Measurements from ENCODE around the gene LIMK1.
A peak's percentile ranks its signal among the peaks of the same experiment; 100 is the strongest.

The LIMK1 gene

GRCh38 chr7:74092964-74093471, 9.4 kb downstream of the LIMK1 start:
- Histone ChIP-seq H3F3A (ENCODE audit: insufficient read depth, low read length) (0 out of 2 replicates have a peak, but pooled peaks cover 5% of the 10 kb centered on the region), H3K4me2 (ENCODE audit: low read length) (peak overlapping the region; percentile 78), H3K27ac (ENCODE audit: low read depth, low read length, poor library complexity, severe bottlenecking) (peak overlapping the region; percentile 91), H3K4me1 (ENCODE audit: insufficient read depth, low read length, severe bottlenecking) (peaks cover 38% of the 10 kb centered on the region), H3K27me3 (ENCODE audit: insufficient read depth, low read length) (no peaks in the 10 kb centered on the region), H3K79me2 (ENCODE audit: insufficient read depth, low read length) (no peaks in the 10 kb centered on the region), H3K9me3 (ENCODE audit: low read length) (no peaks in the 10 kb centered on the region), H3K9ac (ENCODE audit: low read length) (peak overlapping the region; percentile 66), H4K20me1 (ENCODE audit: insufficient read depth, low read length) (no peaks in the 10 kb centered on the region), H2AFZ (ENCODE audit: low read length) (no peak overlapping the region), H3K4me3 (ENCODE audit: low read depth, low read length, poor library complexity, severe bottlenecking) (peak overlapping the region; percentile 64), H3K36me3 (ENCODE audit: insufficient read depth, low read length) (peaks cover 20% of the 10 kb centered on the region), H3K9me2 (ENCODE audit: low read depth, low read length) (no peaks in the 10 kb centered on the region)
- TF ChIP-seq EZH2 (IDR thresholded peaks at IDR 0.05; ENCODE audit: borderline replicate concordance, low read length) (no peak), CTCF (IDR thresholded peaks at IDR 0.05; ENCODE audit: low read length) (no peak)

- Histone ChIP-seq H3K9me2 (ENCODE audit: low read depth, low read length) (no peaks in the 10 kb centered on the region), H3K27ac (ENCODE audit: low read depth, low read length, poor library complexity, severe bottlenecking) (peak overlapping the region; percentile 91), H3F3A (ENCODE audit: insufficient read depth, low read length) (0 out of 2 replicates have a peak, but pooled peaks cover 5% of the 10 kb centered on the region), H3K27me3 (ENCODE audit: insufficient read depth, low read length) (no peaks in the 10 kb centered on the region), H3K36me3 (ENCODE audit: insufficient read depth, low read length) (peaks cover 21% of the 10 kb centered on the region), H4K20me1 (ENCODE audit: insufficient read depth, low read length) (no peaks in the 10 kb centered on the region), H3K9ac (ENCODE audit: low read length) (peak overlapping the region; percentile 66), H3K79me2 (ENCODE audit: insufficient read depth, low read length) (no peaks in the 10 kb centered on the region), H3K9me3 (ENCODE audit: low read length) (no peaks in the 10 kb centered on the region), H3K4me2 (ENCODE audit: low read length) (peak overlapping the region; percentile 78), H3K4me1 (ENCODE audit: insufficient read depth, low read length, severe bottlenecking) (peaks cover 38% of the 10 kb centered on the region), H3K4me3 (ENCODE audit: low read depth, low read length, poor library complexity, severe bottlenecking) (peak overlapping the region; percentile 64), H2AFZ (ENCODE audit: low read length) (no peak overlapping the region)
- no peak for TF ChIP-seq CTCF (IDR thresholded peaks at IDR 0.05; ENCODE audit: low read length)
- no peak for TF ChIP-seq EZH2 (IDR thresholded peaks at IDR 0.05; ENCODE audit: borderline replicate concordance, low read length)
Measured at GRCh38 chr7:74093671-74094223, 10.1 kb downstream of the LIMK1 start.

DNA sequence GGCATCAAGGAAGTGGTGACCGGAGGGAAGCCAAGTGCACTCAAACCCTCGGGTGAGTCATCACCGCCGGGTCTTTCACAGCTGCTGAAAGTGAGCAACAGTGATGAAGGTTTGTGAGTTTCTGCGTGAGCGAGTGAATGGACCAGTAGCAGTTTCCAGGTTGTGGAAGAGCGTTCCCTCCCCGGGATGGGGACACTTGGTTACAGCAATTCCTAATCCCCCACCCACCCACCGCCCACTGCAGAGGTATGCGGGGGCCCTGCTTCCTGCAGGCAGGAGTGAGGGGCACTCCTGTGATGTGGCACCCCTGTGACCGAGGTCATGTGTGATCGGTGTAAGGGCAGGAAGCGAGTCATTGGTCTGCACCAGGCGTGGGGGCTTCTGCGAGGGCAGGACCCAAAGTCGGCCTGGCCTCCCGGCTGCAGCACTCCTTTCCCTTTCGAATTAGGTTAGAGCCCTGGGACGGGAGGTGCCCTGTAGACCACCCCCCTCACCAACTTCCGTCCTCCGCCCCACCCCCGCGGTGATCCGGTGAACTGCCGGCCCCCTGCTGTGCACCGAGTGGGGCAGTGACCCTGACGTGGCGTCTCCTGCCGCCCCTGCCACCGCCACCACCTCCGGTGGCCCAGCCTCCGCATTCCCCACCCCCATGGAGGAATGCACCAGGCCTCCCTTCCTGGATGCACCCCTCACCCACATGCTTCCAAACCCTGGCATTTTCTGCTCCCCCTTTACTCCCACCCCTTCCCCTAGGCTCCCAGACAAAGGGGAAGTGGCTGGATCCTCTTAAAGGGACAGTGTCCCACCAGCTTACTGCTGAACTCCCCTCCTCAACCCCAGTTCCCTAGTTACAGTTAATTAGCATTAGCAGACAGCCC, 10.9 kb downstream of the LIMK1 start:
- Histone ChIP-seq H4K20me1 (ENCODE audit: insufficient read depth, low read length) (no peaks in the 10 kb centered on the region), H3K9me2 (ENCODE audit: low read depth, low read length) (no peaks in the 10 kb centered on the region), H3K36me3 (ENCODE audit: insufficient read depth, low read length) (peaks cover 28% of the 10 kb centered on the region), H3K9me3 (ENCODE audit: low read length) (no peaks in the 10 kb centered on the region), H3K4me1 (ENCODE audit: insufficient read depth, low read length, severe bottlenecking) (peaks cover 38% of the 10 kb centered on the region), H3K27me3 (ENCODE audit: insufficient read depth, low read length) (no peaks in the 10 kb centered on the region), H3K79me2 (ENCODE audit: insufficient read depth, low read length) (no peaks in the 10 kb centered on the region), H3K4me2 (ENCODE audit: low read length) (peak overlapping the region; percentile 78), H3K4me3 (ENCODE audit: low read depth, low read length, poor library complexity, severe bottlenecking) (peak overlapping the region; percentile 64), H3K27ac (ENCODE audit: low read depth, low read length, poor library complexity, severe bottlenecking) (peak overlapping the region; percentile 91), H3F3A (ENCODE audit: insufficient read depth, low read length) (0 out of 2 replicates have a peak, but pooled peaks cover 5% of the 10 kb centered on the region), H2AFZ (ENCODE audit: low read length) (no peak overlapping the region), H3K9ac (ENCODE audit: low read length) (peak overlapping the region; percentile 66)
- TF ChIP-seq CTCF (IDR thresholded peaks at IDR 0.05; ENCODE audit: low read length) (0 out of 2 replicates have a peak, but pooled peaks have one; percentile 5), EZH2 (IDR thresholded peaks at IDR 0.05; ENCODE audit: borderline replicate concordance, low read length) (no peak)
